Colon (tissue), 2 donors: ENCODE measurements around the gene BFSP1.

Experiments used
- FAIRE-seq: peaks from 2 replicates; lab custom pipeline; 2012; peaks lifted over from hg19 to GRCh38; lab: Jason Lieb, UNC
- donor health status: control.
- donor health status: control.

BFSP1 gene

DNA sequence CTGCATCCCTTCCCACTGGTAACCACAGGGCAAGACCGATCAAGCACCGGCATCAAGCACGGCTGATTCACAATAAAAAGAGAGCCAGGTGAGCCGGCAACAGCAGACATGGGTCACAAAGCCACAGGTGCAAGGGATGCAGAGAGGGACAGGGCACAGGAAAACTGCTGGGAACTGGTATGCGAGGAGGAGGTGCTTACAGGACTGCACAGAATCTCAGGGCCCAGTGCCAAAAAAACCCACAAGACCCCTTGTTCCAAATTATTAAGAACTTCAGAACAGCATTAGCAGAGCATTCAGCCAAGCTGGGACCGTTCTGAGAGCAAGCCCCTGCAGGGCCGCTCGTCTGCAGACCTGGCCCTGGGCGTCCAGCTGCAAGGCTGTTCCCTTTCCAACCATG, 35.4 kb downstream of the BFSP1 start:
- no peak for FAIRE-seq

DNA sequence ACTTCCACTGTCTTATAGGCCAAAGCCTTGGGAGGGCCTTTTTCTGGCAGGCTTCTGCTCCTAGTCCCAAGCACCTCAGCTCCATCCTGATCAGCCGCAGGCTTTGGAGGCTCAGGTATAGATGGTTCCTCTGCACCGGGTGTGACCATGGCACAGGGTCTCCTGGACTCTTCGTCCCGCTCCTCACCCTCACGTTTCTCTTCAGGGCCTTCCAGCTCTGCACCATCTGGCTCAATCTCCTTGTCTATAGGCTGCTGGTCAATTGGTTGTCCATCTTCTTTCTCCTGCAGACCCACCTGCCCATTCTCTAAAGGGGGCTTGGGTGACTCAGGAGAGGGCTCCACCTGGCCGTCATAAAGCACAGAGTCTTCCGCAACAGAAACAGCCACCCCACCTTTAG, 37.0 kb downstream of the BFSP1 start:
- FAIRE-seq: no peak

DNA sequence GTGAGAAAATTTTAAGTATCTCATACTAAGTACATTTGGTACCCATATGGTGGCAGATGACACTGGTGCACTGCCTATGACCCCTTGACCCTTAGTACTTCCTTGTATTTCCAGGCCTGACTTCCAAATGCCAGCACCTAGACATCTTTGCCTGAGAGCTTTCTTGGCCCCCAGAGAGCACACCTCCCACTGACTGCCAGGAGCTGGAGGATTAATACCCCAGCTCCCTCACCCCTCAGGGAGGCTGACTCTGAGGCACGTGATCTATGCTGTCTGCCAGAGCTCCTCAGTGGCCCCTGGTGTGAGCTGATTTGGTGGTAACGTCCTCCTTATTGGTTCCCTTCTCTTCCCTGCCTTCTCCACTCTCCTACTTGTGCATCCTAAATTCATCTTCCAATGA, 38.0 kb downstream of the BFSP1 start:
- FAIRE-seq: no peak

DNA sequence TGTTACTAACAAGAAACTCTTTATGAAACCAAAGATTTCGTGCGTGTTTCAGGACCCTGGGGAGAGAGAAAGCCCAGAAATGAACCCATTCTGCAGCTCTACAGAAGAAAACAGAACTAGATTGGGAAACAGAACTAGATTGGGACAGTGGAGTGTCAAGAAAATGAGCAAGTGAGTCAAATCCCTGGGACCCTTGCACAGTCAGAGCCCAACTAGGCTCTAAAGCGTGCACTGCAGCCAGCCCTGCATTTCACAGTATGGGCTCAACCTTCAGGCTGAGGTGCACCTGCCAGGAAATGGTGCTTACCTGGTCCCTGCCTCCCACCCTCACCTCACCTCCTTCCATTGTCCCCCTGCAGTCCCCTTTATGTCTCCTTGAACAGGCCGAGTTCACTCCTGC, 39.7 kb downstream of the BFSP1 start:
- FAIRE-seq: no peak

DNA sequence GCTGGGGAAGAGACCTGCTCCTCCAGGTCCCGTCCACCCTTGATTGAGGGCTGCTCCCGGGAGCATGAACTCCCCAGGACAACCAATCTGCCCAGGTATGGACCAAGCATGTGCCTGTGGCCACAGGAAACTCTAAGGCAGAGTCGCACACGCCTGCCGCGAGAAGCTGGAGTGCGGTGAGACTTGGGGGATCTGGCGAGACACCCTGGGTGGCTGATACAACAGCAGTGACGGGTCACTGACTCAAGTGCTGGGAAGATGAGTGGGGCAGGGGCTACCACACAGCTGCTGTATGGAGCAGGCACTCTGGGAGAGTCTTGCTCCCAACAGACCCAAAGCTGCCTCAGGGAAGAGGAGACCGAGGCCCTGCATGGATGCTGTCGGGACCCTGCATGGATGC, 40.1 kb downstream of the BFSP1 start:
- FAIRE-seq: no peak

DNA sequence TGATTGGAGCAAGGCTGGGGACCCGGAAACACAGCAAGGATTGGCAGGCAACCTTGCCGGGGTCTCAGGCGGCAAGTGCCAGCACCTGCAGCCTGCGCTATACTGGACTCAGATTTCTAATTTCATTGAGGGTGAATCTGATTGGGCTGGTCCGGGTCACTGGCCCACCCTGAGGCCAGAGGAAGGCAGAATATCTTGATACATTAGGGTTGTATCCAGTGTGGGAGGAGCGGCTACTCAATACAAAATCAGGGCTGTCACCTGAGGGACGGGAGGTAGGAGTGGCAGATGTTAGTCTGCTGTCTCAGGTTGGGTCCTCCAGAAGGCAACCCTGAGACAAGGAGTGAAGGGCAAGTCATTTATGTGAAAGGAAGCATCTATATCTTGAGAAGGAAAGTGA, 40.7 kb downstream of the BFSP1 start:
- no peak for FAIRE-seq

DNA sequence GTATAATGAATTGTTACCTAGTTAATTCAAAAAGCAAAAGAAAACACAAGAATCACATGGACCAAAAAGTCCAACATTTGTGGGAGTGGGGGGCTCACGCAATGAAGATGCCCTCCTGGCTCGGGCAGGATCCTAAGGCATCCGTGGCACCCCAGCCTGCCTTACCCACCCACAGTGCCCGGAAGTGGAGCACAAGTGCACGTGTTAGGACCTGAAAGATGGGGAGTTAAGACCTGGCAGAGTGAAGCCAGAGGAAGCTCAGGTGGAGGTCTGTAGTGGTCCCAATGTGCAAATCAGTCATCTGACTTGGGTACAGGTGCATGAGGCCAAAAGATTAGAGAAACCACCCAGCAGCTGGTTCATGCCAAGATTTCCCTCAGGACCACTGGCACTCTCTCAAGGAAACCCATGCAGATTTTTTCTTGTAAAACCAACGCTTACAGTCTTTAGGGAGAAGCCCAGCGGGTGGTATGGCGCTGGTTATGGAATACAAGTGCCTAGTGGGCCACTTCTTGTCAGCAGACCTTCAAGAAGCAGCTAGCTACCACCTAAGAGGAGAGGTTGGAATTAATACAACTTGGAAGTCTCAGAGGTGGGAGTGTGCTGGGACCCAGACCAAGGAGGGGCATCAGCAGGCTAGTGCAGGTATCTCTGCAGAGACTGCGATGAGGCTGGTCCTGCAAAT, 42.1 kb downstream of the BFSP1 start:
- no peak for FAIRE-seq

DNA sequence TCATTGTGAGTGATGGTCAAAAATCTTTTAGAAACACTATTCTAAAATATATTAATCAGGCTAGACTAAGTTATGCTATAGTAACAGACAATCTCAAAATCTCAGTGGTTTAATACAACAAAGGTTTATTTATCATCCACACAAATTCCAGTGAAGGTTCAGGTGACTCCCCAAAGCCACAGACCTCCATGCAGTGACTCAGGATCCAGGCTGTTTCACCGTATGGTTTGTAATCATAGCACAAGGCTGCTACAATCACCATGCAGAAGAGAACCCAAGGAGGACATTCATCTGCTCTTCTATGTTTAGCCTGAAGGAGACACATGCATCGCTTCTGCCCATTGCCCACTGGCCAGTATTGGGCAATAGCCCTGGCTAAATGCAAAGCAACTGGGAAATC, 46.2 kb downstream of the BFSP1 start:
- FAIRE-seq: no peak

DNA sequence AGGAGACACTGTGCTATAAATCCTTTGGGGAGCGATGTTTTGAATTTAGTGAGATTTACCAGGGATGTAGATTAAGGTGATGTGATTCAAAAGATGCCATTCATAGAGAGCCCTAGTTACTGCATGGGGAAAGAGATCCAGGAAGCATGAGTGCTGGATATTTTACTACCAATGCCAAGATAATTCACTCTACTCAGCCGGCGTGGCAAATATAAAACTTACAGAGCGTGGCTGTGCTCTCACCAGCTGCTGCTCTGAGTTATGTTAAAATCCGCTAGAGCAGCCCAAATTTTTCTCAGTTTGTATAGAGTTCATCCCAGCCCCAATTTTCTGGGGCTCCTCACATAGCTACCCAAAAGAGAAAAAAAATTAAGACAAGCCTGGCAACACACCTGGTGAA, 48.6 kb downstream of the BFSP1 start:
- no peak for FAIRE-seq

DNA sequence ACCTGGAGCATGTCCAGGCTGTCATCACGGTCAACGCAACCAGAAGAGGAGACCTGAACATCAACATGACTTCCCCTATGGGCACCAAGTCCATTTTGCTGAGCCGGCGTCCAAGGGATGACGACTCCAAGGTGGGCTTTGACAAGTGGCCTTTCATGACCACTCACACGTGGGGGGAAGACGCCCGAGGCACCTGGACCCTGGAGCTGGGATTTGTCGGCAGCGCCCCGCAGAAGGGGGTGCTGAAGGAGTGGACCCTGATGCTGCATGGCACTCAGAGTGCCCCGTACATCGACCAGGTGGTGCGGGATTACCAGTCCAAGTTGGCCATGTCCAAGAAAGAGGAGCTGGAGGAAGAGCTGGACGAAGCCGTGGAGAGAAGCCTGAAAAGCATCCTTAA, 49.5 kb downstream of the BFSP1 start:
- FAIRE-seq: no peak

DNA sequence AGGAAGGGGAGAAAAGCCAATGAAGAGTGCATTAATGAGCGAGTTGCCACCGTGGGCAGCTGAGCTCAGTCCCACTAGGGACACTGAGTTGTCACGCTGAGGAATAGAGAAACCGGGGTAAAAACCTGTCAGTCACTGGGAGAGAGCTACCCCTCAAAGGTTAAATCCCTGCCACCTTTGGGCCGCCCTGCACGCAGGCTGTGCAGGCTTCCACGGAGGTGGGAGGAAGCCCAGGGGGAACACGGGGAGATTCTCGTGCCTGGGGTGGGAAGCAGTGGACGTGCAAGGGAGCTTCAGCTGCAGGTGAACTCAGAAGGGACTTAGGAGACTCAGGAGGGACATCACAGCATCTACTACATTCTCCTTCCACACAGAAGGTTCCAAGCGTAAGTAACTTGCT, 50.5 kb downstream of the BFSP1 start:
- no peak for FAIRE-seq

DNA sequence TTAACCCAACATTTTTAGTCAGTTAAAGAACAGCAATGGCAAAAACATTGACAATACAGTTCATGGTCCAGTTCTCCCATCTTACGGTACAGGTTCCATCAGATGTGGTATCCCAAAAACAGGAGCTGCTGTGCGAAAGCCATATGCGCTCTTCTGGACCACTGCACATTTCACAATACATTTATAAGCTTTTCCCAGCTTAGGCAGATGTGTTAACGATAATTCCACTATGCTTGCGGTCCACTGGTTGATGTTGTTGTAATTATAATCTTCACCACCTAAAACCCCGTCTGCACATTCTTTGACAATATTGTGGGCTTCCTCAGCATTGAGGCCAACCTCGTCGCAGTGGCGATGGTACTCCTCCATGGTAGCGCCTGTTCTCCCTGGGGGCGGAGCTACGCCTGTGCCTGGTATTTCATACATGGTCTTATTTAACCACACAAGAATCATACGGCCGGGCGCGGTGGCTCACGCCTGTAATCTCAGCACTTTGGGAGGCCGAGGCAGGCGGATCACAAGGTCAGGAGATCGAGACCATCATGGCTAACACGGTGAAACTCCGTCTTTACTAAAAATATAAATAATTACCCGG, 52.0 kb downstream of the BFSP1 start:
- no peak for FAIRE-seq

DNA sequence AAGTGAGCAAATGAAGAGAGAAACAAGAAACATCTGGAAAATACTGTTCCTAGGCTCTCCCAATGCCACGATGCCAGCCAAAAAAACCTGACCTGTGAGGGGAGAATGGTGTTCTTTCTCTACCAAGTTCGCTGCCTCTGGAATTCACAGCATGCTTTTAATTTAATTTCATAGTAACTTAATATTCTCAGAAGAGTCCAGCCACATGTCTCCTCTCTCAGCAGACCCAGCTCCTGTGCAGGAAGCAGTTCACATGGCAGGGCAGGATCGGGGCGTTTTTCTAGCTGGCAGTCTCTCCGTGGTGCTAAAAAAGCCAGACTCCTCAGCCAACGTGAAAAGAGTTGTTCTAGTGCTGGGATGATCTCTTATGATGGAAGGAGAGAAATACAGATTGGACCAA, 57.5 kb downstream of the BFSP1 start:
- no peak for FAIRE-seq

DNA sequence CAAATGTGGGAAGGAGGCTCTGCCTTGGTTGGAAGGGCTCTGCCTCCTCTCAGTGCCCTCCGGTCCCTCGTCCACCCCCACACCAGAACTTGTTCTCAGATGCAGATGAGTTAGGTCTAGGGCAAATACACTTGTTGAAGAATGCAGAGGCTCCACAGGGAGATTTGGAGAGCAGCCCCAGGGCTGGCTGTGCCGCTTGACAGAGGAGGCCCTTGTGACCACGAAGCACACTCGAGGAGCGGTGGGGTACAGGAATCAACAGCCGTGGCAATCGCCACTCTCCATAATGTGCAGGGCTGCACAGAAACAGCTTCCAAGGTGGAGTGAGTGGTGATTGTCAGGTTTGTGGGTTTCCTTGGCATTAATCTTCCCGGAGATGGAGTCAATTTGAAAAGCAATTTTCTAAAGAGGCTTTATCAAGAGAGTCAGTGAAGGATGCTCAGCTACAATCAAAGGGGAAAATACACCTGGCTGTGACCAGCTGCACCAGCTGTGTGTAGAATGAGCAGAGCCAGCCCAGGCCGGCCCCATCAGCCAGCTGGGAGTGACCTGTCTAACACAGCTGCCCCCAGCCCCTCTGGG, 59.5 kb downstream of the BFSP1 start:
- FAIRE-seq: no peak

DNA sequence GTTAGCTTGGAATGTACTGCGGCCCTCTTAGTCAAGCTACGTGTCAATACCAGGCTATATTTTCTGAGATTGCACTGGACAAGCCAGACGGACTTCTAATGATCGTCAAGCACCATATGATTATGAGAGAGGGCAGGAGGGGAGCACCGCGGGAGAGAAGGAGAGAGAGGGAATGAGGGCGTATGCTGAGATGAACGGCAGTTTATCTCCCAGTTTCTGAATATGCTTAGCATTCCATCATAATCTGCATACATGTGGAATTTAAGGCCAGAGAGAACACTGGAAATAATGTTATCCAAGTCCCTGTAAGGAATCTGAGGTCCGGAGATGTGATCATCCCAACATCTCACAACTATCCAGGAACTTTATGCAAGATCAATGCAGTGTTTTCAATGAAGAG, 60.2 kb downstream of the BFSP1 start:
- no peak for FAIRE-seq

DNA sequence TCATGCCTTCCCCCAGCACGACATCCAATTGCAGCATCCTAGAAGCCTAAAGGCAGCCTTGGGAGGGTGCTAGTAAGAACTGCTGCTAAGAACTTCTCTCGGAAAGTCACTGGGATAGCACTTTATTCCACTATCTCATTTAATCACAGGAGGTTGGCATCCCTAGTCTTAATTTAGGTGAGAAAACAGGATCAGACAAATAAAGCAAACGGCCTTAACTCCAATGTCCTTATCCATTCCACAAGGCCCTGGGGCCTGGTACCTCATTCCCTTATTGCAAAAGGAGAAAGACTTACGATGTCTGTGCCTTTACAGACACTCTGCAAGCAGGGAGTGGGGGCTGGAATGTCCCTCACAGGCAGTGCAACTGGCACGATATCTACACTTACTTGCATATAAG, 60.7 kb downstream of the BFSP1 start:
- no peak for FAIRE-seq

DNA sequence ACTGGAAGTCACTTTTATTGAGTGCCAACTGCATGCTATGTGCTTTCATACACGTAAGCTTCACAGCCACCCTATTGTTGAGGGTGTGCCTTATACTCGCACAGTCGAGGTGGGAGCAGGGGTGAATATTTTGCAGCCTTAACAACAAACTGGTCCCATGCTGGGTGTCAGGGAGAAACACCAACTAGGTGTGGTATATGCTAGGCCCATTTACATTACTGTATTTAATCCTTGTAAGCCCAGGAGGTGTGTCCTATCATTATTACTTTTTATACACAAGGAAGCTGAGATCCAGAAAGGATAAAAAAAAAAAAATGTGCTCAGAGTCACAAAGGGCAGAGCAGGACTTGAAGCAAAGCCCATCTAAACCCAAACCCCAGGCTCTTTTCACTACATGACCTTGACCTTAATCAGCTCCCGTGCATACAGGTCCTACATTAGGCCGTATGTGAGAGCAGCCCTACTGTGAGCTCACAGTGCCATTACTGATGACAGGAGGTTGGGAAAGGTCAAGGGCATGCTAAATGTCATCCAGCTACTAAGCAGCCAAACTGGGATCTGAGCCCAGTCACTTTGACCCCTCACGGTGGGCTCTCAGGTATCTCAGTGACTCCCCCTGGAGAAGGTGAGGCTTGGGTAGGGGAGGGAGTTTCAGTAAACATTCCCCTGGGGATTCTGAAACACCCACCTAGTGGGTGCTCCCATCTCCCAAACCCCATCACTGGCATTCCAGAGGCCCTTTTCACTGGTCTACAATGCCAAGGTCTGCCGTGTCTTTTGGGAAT, 61.7 kb downstream of the BFSP1 start:
- FAIRE-seq: no peak

DNA sequence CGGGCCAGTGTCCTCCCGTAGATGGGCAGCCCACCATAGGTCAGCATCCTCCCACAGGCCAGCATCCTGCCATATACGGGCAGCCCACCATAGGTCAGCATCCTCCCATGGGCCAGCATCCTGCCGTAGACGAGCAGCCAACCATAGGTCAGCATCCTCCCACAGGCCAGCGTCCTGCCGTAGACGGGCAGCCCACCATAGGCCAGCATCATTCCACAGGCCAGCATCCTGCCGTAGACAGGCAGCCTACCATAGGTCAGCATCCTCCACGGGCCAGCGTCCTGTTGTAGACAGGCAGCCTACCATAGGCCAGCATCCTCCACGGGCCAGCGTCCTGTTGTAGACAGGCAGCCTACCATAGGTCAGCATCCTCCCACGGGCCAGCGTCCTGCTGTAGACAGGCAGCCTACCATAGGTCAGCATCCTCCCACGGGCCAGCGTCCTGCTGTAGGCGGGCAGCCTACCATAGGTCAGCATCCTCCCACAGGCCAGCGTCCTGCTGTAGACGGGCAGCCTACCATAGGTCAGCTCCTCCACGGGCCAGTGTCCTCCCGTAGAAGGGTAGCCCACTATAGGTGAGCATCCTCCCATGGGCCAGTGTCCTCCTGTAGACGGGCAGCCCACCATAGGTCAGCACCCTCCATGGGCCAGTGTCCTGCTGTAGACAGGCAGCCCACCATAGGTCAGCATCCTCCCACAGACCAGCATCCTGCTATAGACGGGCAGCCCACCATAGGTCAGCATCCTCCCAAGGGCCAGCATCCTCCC, 62.9 kb downstream of the BFSP1 start:
- FAIRE-seq: no peak

DNA sequence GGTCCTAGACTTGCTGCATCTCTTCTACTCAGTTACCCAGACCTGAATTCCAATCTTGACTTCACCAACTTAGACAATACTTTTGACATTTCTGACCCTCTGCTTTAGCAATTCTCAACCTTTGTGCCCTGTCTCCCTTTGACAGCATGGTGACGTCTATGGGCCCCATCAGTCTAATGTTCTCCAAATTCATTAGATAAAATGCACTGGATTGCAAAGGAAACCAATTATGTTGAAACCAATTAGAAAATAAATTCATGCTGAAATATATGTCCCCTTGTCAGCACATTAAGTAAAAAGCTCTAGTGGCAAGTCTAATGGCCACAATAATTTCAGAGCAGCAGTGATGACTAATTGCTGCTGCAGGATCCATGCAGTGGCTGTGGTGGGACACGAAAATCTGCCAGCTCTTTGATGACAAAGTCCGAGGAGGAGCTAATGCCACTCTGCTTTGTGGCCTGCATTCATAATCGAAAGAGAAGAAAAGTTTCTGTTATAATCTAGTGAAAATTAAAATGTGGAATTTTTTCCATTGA, 64.0 kb downstream of the BFSP1 start:
- FAIRE-seq: no peak

DNA sequence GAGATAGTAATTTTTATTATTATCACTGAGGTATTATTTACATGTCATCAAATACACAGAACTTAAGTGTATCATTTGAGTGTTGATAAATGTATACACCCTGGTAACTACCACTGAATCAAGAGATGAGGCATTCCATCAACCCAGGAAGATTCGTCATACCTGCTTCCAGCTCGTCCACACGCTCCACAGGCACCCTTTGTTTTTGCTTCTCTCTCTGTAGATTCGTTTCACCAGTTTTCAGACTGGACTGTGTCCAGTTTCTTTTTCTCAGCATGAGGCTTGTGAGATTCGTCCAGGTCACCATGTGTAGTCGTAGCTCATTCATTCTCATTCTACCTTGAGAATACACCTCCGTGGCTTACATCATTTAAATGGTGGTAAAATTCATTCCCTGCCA, 64.5 kb downstream of the BFSP1 start:
- no peak for FAIRE-seq

DNA sequence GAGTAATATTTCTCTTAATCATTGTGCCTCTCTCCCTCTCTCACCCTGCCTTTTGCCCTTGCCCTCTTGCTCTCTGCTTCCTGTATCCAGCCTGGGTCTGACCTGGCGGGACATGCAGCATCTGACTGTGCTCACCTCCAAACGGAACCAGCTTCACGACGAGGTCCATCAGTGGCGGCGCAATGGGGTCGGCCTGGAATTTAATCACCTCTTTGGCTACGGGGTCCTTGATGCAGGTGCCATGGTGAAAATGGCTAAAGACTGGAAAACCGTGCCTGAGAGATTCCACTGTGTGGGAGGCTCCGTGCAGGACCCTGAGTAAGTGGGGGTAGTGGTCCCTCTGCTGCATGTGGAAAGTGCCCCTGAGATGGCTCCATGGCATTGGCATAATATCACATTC, 65.9 kb downstream of the BFSP1 start:
- FAIRE-seq: no peak

DNA sequence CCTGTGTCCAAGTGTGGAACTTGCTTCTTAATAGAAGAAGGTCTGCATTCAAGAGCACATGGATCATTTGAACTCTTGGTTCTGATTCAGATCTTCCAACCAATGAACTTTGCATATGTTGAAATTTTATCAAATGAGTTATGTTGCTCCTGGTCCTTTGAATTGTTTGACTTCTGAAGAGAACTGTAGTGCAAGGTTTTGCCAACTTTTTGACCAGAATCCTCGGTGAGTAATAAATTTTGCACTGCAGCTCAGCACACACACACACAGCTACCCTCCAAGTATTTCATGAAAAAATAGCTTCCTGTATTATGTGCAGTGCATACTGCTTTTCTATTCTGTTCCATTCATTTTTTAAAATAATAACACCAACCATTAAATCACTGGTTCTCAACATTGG, 67.5 kb downstream of the BFSP1 start:
- FAIRE-seq: no peak
